ENCODE data around the gene PMM1.
A peak's percentile ranks its signal among the peaks of the same experiment; 100 is the strongest.

Gene PMM1

DNA sequence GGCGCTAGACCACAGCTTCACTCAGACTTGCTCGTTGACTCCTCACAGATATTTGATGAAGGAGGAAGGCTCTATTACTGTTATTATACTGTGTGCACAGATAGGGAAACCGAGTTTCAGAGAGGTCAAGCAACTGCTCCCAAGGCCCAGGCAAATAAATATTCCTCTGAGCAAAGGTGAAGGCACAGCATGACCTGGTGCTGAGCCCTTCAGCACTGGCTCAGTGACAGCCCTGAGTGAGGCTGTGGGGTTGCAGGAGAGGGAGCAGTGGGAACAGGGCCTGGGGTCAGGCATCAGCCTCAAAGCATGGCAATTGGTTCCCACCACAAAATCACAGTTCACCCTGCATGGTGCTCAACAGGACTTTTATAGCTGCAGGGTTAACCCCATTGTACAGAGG lies 52.4 kb downstream of the PMM1 start:
- DNase-seq (ENCODE audit: low read depth): no peak

GRCh38 chr22:41535244-41535643 lies 54.4 kb downstream of the PMM1 start:
- DNase-seq (ENCODE audit: low read depth): no peak

- DNase-seq (ENCODE audit: low read depth): no peak
These were observed 55.4 kb downstream of the PMM1 start for GRCh38 chr22:41534219-41534618.

DNA sequence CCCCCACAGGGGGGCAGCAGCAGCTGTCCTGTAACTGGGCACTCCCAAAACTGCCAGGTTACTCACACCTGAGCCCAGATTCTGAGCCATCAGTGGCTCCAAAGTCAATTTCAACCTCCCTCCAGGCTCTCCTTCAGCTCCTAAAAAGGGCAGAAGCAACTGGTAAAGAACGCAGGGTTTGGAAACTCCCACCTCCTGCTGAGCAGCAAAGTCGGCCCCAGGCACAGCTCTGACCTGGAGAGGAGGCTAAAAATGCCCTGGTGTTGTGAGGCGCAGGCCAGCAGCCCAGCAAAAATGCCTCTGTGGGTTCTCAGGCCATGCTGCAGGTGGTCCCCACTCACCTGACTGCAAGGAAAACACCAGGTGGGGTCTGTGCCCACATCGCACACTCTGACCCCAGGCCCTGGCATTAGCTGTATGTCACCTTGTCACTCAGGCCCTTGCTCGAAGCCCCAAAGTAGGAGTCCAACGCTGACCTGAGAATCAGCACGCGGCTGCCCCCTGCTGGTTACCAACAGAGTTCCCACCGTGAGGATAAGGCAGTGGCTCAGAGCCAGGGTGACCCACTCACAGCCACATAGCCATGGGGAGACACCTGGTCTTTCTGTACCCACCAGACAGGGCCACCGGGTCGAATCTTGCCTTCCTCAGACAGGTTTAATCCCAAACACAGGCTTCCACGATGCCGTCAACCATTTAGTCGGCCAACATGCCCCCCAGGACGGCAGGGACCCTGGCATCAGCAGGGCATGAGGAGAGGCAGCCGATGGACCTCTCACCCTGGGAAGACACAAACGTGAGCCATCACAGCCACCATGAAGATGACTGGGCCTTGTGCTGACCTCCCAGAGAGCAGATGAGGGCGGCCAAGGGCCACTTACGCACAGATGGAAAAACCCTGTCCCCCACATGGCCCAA lies 56.5 kb downstream of the PMM1 start:
- peak; percentile 37 for DNase-seq (ENCODE audit: low read depth)

GRCh38 chr22:41531715-41532477 lies 57.7 kb downstream of the PMM1 start:
- no peak for DNase-seq (ENCODE audit: low read depth)

- DNase-seq (ENCODE audit: low read depth): no peak
These were observed 58.5 kb downstream of the PMM1 start for GRCh38 chr22:41530890-41531714.

- no peak for DNase-seq (ENCODE audit: low read depth)
These were observed 60.6 kb downstream of the PMM1 start for GRCh38 chr22:41528938-41529561.

GRCh38 chr22:41528132-41528766 lies 61.4 kb downstream of the PMM1 start:
- no peak for DNase-seq (ENCODE audit: low read depth)
